ENCODE measurements around the gene PRDM16.

The PRDM16 gene

DNA sequence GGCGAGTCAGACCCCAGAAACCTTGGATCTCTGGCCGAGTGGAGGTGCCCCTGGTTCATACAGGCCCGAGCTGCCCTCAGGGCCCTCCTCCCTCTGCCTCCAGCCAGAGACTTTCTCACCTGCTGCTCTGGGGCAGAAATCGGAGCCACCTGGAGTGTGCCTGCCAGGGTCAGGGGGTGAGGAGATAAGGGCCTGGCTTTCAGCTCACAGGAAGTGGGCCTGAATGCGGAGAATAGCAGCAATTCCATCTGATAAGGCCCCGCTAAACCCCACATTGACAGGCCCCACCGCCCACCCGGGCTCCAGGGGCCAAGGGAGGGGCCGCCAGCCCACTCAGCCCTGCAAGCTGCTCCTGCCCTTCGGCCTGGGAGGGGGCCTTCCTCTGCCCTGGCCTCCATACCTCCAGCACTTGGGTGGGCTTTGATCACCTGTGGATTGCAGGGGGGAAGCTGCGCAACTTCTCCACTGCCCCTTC, 261.8 kb downstream of the PRDM16 start:
- no peak for DNase-seq

DNA sequence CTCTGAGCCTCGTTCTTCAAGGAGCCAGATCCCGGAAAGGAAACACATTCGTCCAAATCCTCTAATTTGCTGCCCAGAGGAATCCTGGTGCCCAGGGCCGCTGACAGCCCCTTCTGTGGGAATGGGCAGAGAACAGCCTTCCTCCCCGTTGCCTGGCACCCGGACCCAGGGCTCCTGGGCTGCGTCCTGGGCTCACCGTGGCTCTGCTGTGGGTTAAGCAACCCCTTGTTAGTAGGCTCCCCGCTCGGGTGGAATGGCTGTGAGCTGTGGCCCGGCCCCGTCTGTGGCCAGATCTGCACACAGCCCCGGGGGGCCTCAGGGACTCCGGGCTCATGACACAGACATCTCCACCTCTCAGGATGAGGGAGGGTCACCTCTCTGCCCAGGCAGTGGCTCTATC, 262.6 kb downstream of the PRDM16 start:
- no peak for DNase-seq

GRCh38 chr1:3332043-3332442, 263.0 kb downstream of the PRDM16 start:
- no peak for DNase-seq

DNA sequence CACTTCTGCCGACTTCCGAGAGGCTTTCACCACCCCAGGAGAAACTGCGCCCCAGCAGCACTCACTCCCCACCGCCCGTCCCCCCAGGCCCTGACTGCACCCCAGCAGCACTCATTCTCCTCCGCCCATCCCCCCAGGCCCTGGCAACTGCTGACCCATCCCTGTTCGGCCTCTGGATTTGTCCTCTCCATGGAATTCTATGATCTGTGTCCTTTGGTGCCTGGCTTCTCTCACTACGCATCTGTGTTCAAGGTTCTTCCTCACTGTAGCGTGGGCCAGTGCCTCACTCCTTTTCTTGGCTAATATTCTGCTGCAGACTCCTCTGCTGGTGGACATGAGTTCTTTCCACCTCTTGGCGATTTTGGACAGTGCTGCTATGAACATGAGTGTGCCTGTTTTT, 263.7 kb downstream of the PRDM16 start:
- DNase-seq, result no peak

GRCh38 chr1:3333903-3334302, 264.9 kb downstream of the PRDM16 start:
- DNase-seq, result no peak

- no peak for DNase-seq
Measured at GRCh38 chr1:3334366-3334765, 265.4 kb downstream of the PRDM16 start.

DNA sequence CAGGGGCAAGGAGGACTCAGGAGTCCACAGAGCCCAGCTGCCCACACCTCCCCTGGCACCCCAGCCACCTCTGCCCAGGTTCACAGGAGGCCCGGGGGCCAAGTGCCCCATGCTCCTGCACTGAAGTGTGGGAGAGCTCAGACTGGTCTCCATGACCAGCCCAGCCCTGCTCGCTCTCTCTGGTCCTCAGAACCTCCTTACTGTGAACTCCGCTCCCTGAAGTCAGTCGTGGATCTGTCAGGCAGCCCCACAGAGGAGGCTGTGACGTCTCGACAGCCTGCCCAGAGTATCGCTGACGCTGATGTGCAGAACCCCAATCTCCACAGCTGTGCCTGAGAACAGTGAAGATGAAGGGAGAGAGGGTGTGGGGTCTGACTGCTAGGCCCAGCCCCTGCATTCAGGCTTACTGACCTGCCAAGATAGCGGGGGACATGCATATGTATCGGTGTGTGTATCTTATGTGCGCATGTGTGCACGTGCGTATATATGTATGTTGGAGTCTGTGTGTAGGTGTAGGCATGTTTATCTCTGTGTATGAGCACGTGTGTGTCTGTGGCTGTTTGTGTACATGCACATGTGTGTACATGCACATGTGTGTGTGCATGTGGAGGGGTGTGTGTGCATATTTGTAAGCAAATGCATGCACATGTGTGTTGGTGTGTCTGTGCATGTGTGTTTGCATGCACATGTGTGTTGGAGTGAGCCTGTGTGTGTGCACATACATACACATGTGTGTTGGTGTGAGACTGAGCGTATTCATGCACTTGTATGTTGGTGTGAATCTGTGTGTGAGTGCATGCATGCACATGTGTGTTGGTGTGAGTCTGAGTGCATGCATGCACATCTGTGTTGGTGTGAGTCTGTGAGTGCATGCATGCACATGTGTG, 267.0 kb downstream of the PRDM16 start:
- no peak for DNase-seq

DNA sequence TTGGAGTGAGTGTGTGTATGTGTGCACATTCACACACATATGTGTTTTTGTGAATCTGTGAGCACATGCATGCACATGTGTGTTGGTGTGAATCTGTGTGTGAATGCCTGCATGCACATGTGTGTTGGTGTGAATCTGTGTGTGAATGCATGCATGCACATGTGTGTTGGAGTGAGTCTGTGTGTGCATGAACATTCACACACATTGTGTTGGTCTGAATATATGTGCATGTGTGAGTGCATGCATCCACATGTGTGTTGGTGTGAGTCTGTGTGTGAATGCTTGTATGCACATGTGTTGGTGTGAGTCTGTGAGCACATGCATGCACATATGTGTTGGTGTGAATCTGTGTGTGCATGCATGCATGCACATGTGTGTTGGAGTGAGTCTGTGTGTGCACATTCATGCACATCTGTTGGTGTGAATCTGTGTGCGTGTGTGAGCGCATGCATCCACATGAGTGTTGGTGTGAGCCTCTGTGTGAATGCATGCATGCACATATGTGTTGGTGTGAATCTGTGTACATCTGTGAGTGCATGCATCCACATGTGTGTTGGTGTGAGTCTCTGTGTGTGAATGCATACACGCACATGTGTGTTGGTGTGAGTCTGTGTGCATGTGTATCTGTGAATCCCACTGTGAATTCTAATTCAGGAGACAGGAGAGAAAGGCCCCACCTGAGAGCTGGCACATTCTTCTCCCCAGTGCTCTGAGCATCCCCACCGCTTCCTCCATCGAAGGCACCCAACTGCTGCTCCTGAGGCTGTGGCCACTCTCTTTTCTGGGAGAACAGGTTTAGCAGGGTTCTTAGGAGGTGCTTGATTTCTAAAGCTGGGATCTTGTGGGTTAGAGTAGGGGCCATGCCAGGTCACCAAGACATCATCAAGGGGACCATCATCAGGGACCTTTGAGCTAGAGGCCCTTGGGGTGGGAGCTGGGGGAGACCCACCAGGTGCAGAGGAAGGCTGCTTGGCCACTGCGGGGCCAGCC, 267.9 kb downstream of the PRDM16 start:
- no peak for DNase-seq

- no peak for DNase-seq
Measured at GRCh38 chr1:3337798-3338724, 269.1 kb downstream of the PRDM16 start.

- no peak for DNase-seq
Measured at GRCh38 chr1:3338725-3339070, 269.7 kb downstream of the PRDM16 start.

- DNase-seq, result no peak
Measured at GRCh38 chr1:3339856-3340255, 270.9 kb downstream of the PRDM16 start.

- DNase-seq, result no peak
Measured at GRCh38 chr1:3340548-3341235, 271.7 kb downstream of the PRDM16 start.

DNA sequence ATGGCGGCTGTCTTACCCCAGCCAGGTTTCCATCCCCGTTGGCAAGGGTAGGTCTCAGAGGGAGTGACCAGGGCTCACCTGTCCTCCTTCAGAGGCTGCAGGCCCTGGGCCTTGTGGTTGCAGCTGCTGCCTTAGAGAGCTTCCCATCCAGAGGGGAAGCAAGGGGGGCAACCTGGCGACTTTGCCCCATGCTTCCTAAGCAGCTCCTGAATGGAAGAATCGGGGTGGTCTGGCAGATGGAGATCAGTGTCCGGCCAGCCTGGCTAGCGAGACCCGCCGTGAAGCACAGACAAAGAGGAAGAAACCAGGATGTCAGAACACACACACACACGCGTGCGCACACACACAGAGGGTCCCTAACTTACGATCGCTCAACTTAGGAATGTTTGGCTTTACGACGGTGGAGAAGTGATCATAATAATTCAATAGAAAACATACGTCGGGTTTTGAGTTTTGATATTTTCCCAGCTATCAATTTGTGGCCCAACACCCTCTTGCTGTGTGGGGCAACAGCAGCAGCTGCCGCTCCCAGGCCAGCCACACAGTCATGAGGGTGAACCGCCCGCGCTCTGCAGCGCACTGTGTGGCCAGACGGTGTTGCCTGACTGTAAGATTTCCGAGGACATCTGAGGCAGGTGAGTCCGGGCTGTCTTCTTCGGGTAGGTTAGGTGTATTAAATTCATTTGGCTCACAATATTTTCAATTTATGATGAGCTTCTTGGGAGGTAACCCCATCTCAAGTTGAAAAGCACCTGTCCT, 272.4 kb downstream of the PRDM16 start:
- no peak for DNase-seq

DNA sequence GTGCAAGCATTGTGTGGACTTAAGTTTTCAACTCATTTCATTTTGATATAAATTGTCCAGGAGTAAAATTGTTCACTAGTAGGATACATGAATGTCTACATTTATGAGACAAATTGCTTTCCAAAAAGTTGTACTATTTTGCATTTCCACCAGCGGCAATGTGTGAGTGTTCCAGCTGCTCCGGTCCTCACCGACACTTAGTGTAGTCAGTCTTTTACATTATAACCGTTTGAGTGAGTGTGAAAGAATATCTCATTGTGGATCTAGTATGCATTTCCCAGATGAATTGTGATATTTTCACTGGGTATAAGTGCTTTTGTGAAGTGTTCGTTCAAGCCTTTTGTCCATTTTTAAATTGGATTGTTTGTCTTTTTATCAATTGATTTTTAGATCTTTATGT, 274.0 kb downstream of the PRDM16 start:
- no peak for DNase-seq

GRCh38 chr1:3344395-3344794, 275.4 kb downstream of the PRDM16 start:
- DNase-seq, result no peak

DNA sequence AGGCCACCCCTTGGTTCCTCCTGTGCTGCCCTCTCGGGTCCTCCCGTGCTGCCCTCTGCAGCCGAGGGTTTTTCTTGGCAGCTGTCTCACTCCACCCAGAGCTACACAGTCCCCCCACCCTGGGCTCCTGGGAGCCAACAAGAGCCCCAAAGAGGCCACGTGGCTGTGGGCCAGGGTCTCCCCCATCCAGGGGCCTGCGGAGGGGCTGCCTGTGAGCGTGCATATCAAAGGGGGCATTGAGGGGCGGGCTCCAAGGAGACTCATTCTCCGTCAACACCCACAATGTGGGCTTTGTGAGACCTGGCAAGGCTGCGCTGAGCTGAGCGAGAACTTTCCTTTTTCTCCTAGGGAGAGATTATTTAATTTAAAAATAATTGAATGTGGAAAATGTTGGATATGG, 276.8 kb downstream of the PRDM16 start:
- DNase-seq, result no peak

DNA sequence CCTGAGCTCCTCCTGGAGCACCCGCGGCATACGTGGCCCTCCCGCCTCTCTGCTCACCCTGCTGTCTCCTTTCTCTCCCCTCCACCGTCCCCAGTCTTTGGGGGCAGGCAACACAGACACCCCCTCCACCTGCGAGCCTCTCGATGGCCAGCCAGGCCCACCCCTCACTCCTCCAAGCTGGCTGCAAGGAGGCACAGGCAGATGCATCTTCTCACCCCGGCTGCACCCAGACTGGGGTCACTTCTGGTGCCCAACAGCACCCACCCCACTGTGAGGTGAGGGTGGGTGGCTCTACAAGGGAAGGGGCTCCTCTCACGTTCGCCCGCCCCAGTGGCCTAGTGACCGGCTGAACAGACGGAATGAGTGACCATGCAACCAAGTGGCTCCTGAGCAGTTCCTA, 277.5 kb downstream of the PRDM16 start:
- no peak for DNase-seq

DNA sequence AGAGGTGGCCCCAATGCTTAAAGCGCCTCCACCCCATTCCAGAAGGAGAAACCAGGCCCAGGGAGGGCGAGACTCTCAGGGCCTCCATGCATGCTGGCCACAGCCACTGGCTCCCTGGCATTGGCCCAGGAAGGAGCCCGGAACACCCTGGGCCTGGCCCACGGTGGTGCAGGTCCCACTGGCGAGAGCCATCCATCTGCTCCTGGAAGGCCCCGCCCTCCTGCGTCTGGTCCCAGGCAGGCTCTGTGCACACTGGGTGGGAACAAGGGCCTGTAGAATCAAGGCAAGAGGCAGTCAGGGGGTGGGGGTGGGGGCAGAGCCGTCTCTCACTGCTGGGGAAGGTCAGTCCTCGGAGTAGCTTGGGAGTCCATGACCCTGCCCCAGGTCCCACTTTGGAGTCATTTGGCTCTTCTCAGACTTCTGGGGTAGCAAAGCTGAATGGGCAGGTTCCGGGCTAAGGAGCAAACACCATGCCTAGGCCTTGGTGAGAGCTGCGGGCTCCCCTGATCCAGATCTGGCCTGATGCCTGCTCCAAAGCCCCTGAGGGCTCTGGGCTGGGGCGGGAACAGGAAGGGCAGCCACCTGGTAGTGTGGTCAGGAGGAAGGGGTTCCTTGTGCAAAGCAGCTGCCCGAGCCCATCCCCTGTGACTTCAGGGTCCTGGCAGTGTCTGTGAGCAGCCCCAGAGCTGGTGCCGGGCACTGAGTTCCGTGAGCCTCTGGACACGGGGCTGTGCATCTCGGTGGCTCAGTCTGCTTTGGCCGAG, 278.4 kb downstream of the PRDM16 start:
- no peak for DNase-seq

GRCh38 chr1:3348196-3348865, 279.3 kb downstream of the PRDM16 start:
- DNase-seq, result no peak
